ENCODE data around the gene TLE3.

TLE3 gene

DNA sequence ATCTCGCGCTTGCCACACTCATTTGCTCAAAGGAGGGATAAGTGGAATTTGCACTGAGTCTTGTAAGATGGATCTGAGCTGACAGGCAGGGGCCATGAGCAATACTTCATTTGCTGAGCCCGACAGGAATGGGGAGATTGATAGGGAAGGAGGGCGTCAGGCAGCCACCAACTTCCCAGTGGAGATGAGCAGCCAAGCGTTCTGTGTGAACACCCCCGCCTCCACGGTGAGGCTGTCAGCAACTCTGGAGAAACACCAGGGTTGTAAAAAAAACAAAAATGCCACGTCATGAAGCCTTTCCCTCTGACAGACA lies 36.8 kb downstream of the TLE3 start:
- no peak for DNase-seq

DNA sequence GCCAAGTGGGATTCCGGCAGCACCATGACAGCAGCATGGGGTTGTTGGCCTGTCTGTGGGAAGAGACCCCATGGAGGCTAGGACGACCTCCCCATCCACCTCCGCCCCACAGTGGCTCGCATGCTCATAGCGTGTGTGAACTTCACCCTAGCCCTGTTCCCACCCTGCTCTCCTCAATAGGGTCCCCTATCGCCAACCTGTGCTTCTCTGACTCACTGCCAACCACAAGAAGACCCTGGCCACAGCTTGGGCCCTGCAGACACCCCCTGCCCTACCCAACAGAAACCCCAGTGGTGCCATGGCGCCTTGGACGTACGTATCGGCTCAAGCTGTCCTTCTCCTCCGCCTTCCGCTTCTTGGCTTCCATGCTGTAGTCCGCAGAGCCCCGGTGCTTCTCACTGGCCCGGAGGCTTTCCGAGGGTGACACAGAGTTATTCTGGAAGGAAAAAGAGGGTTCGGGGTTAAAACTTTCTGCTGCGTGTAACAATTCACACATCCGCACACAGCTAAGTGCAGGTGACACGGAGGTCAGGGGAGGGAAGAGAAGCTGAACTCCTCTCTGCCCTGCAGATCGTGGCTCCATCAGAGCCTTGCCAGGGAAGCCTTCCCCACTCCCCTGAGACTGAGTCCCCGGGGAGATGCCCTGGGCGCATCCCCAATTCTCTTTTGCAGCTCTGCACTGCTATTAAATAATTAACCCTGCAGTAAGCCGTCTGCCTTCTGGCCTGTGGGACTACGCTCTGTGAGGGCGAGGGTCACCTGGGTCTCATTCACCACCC lies 37.3 kb downstream of the TLE3 start:
- DNase-seq = no peak

DNA sequence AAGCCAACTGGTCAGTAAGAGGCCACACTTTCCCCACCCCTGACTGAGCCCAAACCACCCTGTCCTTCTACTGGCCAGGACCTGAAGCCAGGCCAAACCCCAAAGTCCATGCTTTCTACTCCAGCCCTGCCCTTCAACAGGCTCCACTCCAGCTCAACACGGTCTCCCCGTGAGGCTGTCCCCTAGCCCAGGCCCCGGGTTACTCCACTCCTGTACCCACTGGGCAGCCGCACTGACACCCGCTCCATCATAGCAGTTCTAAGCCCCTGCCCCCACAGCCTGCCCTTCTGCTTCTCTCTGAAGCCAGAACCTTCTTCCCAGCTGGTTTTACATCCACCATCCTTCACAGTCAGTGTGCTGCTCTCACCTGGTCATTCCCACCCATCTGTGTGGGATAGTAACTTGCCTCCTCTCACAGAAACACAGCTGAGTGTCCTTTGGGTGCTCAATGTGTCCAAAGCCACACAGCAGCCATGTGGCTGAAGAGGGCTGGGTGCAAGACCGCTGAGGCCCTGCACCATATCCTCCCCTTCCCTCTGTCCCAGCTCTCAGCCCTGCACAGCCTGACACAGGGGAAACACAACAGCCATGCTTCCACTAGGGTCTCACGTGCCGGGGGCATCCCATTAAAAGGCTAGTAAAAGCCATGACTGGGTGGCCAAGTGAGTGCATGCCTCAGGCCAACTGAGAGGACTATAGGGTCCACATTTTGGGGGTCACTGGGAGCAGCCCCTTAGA lies 38.1 kb downstream of the TLE3 start:
- no peak for DNase-seq

GRCh38 chr15:70058642-70059360 lies 38.9 kb downstream of the TLE3 start:
- DNase-seq = no peak

DNA sequence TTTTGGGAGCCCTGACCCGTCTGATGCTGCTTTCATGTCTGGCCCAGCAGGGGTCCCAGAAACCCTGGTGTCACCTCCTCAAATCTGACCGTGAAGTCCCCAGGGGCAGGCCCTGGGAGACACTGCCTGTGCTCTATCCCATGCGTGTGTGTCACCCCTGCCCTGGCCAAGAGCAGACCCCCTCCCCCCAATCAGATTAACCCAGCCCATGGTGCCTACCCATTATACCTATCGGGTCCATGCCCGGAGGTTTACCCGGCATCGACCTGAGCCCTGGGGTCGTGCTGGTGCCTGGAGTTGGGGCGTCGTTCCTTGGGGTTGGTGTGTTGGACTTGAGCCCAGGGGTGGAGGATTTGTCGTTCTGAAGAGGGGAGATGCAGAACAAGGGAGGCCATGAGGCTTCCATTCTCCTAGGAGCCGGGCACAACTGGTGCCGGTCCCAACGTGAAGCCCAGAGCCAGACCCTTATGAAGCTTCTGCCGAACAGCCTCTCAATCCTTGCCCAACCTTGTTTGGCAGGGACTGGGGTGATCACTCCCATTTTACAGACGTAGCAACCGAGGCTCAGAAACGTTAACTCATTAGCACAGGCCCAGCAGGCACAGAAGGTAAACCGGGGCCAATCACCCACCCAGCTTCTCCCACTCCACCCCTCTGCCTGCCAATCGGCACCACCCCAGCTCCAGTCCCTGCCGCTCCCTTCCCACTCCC lies 39.6 kb downstream of the TLE3 start:
- no peak for DNase-seq

DNA sequence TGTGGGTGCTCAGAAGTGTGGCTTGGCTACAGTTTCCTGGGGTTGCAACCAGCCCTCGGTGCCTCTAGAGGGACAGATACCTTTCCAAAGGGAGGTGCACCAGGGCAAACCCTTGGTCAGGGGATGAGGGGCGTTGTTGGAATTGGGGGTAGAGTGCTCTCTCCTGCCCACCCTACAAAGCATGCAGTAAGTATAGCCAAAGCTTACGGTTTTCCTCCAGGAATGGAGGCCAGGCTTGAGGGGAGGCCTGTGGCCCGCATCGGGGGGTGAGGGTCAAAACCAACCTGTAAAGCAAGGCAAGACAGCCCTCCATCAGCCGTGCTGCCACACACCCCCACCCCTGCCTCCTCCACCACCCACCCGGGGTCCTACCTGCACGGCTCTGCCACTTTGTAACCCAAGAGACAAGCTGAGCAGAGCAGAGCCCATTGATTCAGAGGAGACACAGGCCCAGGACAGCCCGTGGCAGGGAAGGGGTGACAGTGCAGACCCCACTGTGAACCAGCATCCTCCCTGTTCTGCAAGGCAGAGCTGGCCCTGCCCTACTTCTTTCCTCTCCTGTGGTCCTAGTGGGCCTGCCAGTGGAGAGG lies 41.5 kb downstream of the TLE3 start:
- no peak for DNase-seq

- DNase-seq = no peak
Measured at GRCh38 chr15:70055601-70056051, 42.1 kb downstream of the TLE3 start.

DNA sequence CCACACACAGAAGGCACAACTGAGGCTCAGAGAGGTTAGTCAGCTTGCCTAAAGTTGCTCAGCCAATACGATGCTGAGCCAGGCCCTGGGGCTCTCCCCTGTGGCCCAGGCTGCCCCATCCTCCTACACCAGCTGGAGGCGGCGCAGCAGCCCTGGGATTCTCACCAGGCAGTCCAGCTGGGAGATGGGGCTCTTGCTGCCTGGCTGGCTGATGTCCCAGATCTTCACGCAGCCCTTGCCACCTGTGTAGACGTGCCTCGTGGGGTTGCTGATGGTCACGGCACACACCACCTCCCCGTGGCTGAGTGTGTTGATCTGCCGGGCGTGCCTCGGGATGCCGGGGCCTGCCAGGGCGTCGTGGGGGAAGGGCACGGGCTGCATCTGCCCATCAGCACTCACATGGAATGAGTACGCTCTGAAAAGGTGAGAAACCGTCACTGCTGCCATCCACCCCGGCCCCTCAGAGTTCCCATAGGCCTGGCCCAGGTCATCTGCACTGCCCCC lies 42.8 kb downstream of the TLE3 start:
- DNase-seq = no peak

DNA sequence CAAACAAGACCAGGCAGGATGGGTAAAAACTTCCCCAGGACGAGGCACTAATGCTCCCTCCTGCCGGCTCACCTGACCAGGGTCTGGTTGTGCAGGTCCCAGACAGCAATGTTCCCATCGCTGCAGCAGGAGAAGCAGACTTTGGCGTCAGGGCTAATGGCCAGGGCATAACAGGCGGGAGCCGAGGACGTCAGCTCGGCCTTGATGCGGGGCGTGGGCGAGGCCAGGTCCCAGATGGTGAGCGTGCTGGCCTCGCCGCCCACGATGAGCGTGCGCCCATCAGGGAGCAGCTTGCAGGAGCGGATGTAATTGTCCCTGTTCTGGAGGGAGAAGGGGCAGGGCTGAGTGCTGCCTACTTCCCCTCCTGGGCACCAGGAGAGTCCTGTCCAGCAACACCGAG lies 43.4 kb downstream of the TLE3 start:
- no peak for DNase-seq

GRCh38 chr15:70053716-70054229 lies 43.9 kb downstream of the TLE3 start:
- no peak for DNase-seq

DNA sequence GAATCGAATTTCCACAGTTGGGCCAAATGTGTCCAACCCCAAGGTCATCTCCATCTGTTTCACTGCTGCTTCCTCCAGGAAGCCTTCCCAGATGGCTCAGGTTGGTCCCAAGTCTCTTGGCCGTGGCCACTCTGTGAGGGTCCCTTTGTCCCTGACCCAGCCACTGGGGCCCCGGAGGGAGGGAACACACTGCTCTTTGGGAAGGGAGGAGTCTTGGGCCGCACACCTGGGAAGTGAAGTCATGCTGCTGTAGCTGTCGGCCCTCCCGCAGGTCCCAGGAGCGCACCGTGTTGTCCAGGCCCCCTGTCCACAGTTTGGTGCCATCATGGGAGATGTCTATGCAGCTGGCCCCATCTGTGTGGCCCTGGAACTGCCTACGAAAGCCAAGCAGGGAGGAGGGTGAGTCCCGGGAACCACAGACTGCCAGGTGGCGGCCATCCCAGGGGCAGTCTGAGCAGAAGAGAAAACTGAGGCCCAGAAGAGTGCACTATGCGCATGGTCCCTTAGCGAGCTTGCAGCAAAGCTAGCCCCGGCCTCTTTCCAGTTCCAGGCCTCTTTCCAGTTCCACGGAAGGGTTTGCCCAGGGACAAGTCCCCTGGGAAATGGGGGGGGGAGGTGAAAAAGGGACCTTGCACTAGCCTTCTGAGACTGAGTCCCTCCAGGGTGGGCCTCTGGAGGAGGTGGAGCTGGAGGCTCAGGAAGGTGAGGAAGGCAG lies 44.6 kb downstream of the TLE3 start:
- no peak for DNase-seq

DNA sequence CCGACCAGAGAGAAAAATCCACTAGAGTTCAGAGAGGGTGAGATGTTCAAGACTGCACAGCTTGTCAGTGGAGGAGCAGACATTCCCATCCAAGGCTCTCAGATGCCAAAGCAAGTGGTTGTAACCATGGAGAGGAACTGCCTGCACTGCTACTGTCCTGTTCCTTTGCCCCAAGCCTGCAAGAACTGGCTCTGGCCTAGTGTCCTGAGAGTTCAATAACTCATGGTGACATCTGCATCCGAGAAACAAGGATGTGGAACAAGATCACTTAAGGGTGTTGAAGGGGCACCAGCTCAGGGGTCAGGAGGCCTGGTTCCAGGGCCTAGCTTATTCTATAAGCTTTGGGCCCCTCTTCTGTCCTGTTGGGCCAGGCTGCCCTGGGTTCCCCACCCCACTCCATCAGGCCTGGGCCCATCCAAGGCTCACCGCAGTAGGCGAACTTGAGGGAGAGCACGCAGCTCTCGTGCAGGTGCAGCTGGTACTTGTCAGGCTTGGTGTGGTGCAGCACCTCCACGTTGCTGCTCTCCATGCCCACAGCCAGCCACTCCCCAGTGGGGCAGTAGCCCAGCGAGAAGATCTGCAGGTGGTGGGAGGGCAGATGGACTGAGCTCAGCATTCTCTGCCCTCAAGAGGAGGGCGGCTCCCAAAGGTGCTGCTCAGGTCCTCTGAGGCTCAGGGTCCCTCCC lies 45.6 kb downstream of the TLE3 start:
- DNase-seq = no peak

DNA sequence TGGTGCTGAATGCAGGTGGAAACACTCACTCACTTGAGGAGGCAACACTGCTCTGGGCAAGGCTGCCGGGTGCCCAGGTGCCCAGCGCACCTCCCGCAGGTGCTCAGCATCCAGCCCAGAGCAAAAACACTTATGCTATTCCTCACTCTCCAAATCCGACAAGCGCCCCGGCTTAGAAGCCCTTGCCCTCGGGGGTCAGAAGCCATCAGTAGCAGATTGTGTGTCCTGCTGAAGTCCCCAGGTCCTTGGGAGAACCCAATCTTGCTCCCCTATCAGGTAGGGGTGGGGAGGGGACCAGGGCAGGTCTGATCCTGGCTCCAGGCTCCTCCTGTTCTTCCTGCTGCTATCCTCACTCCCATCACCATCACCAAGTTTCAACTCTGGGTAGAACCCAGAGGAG lies 46.7 kb downstream of the TLE3 start:
- DNase-seq = no peak

- DNase-seq = no peak
Measured at GRCh38 chr15:70050441-70050840, 47.3 kb downstream of the TLE3 start.

DNA sequence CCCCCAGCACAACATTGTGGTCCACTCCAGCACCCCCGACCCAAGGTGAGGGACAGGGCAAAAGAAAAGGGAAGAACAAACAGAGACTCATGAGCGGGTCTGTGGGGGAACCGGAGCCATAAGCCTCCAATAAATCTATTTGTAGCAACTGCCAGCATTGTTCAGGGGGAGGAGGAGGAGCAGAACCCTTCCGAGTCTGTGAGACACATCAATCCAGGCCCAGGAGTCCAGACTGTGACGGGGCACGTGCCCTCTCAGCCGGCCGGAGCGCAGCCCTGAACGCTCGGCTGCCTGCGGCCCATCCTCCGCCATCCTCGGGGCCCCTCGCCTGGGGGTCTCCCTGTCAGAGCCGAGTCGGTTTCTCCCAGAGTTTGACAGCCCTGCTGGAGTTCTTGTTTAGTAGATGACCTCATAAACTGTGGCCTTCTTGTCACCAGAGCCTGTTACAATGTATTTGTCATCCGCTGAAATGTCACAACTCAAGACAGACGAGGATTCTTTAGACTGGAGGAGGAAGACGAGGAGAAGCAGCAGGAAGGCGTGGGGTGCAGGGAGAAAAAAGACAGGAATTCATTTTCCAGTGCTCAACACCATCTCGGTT lies 47.9 kb downstream of the TLE3 start:
- DNase-seq = no peak

GRCh38 chr15:70048578-70049514 lies 48.9 kb downstream of the TLE3 start:
- no peak for DNase-seq

DNA sequence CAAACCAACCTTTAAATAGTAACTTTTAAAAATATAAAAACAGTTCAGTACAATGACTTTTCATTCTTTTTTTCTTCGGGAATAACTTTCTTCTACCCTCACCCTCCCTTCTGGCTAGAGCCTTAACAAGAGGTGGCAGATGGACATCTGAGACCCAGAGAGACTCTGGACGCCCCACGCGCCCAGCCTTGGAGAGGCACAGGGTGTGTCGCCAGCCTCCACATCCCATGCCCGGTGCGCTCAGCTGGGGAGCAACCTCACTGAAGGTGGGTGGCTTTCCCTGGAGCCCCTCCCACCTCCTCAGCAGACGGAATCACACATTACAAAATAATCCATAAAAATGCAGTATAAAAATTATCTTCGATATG lies 49.5 kb downstream of the TLE3 start:
- DNase-seq = no peak

- DNase-seq = no peak
Measured at GRCh38 chr15:70047386-70048197, 50.1 kb downstream of the TLE3 start.

Measured in NCI-H446 (cell line).